NCI-H748 (cell line): ENCODE results near the gene ERCC6L2.

Source experiments
- DNase-seq: peaks from one replicate; lab custom pipeline; 2025; ENCODE audit not compliant: unreplicated experiment; lab: John Stamatoyannopoulos, UW

Gene ERCC6L2

DNA sequence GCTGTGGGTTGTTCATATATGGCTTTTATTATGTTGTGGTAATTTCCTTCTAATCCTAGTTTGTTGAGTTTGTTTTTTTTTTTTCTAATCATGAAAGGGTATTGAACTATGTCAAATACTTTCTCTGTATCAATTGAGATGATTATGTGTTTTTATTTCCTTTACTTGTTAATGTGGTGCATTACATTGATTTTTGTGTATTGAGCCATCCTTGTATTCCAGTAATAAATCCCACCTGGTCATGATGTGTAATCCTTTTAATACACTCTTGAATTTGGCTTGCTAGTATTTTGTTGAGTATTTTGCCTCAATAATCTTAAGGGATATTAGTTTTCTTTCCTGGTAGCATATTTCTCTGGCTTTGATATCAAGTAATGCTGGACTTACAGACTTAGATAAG lies 13.1 kb upstream of the ERCC6L2 start:
- no peak for DNase-seq

- DNase-seq, result no peak
Measured at GRCh38 chr9:95864852-95865580, 10.5 kb upstream of the ERCC6L2 start.

- no peak for DNase-seq
Measured at GRCh38 chr9:95870352-95870751, 5.1 kb upstream of the ERCC6L2 start.

- DNase-seq, result no peak
Measured at GRCh38 chr9:95870906-95871305, 4.6 kb upstream of the ERCC6L2 start.

DNA sequence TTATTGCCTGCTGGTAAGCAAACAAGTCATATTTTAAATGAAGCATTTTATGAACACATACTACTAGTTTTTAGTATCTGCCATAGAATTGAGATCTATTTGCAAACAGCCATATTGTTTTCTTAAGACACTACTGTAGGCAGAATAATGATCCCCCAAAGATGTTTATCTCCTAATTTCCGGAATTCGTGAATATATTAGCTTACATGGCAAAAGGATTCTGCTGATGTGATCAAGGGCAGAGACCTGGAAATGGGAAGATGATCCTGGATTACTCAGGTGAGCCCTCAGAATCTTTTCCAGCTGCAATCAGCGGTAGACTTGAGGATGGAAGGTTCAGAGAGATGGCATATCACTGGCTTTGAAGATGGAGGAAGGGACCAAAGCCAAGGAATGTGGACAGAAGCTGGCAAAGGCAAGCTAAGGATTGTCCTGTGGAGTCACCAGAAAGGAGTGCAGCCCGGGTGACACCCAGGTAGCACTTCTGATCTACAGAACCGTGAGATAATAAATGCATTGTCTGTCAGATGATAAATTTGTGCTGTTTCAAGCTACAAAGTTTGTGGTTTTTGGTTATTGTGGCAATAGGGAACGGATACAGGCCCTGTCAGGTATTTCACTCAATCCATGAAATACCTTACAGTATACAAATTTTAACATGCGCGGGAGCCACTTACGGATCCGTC lies 1.0 kb upstream of the ERCC6L2 start:
- peak; percentile 38 for DNase-seq

GRCh38 chr9:95874989-95875304 lies 544 bp upstream of the ERCC6L2 start:
- peak; percentile 53 for DNase-seq

DNA sequence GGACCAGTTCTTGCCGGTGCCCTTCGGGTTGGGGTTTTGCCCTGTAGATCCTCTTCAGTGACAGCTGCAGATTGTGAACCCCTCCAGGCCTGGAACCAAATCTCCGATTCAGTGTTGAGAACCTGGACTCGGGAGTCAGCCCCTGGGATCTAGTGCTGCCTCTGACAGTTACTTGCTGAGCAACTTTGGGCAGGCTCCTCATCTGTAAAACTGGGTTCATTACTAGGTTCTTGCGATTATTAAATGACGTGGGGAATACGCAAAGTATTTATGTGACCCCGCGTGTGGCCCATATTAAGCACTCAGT lies 600 bp downstream of the ERCC6L2 start:
- no peak for DNase-seq

DNA sequence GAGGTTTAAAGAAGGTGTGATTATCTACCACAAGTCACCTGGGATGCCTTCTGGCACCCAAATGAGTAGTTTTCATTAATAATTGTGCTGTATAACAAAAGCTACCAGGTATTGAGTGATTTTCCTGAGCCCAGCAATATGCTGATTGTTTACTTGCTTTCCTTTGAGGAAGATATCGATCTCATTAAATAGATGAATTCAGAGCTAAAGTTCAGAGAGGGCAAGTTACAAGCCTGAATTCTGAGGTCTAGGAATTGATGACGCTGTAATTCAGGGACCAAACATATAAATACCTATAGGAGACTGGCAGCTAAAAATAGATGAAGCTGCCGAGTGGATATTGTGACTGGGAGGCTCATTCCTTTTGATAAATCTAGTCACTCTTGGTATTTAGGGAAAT lies 1.1 kb downstream of the ERCC6L2 start:
- DNase-seq, result peak; percentile 9

- no peak for DNase-seq
Measured at GRCh38 chr9:95877984-95878383, 2.5 kb downstream of the ERCC6L2 start.

DNA sequence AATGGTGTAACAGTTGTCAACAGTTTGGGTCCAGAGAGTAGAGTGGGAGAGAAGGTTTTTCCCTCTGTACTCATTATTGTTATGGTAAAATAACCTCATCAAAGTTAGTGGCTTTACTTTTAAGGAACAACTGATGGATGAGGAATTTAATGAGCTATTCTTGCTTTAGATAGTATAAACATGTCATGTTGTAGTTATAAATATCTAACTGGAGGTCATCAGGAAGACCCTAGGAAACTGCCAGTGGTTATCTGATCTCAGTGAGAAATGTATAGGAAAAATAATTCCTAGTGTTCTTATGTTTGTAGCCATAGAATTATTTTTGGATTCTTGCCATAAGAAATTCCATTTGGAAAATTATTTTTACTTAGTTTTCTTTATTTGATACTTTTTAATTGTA lies 4.1 kb downstream of the ERCC6L2 start:
- DNase-seq, result no peak

- no peak for DNase-seq
Measured at GRCh38 chr9:95880021-95880690, 4.7 kb downstream of the ERCC6L2 start.

GRCh38 chr9:95887926-95888497 lies 12.5 kb downstream of the ERCC6L2 start:
- DNase-seq, result no peak

DNA sequence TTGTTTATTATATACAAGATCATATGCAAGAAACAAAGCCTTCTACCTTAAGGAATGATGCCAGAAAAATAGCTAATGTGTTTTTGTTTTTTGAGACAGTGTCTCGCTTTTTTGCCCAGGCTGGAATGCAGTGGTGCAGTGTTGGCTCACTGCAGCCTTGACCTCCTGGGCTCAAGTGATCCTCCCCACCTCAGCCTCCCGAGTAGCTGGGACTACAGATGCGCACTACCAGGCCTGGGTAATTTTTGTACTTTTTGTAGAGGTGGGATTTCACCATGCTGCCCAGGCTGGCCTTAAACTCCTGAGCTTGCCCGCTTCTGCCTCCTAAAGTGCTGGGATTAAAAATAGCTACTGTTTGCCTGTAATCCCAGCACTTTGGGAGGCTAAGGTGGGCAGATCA lies 15.1 kb downstream of the ERCC6L2 start:
- DNase-seq, result no peak

DNA sequence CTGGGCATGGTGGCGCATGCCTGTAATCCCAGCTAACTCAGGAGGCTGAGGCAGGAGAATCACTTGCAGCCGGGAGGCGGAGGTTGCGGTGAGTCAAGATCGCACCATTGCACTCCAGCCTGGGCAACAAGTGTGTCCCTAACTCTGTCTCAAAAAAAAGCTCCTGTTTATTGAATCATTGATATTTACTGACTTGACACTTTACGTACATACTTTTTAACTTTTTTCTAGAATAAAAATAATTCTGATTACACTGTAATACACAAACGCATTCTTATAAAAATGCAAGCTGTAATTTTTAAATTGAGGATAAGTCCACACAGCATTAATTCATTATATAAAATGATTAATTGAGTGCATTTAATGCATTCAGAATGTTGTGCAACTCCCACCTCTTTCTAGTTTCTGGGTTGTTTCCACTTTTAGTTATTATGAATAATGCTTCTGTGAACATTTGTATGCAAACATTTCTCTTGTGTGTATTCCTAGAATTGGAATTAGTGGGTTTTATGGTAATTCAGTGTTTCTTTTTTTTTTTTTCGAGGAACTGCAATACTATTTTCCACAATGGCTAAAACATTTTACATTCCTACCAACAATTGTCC lies 15.7 kb downstream of the ERCC6L2 start:
- DNase-seq, result no peak

GRCh38 chr9:95892690-95893089 lies 17.2 kb downstream of the ERCC6L2 start:
- no peak for DNase-seq

DNA sequence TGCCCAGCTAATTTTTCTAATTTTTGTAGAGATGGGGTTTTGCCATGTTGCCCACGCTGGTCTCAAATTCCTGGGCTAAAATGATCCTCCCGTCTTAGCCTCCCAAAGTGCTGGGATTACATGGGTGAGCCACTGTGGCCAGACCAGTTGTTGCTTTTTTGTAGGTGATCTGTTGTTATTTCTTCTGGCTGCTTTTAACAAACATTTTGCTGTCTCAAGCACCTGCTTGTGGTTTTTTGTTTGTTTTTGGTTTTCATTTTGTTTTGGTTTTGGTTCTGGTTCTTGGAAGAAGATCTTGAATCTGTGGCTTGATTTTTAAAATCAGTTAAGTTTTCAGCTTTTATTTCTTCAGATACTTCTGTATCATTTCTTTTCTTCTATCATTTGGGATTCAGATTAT lies 21.1 kb downstream of the ERCC6L2 start:
- no peak for DNase-seq

DNA sequence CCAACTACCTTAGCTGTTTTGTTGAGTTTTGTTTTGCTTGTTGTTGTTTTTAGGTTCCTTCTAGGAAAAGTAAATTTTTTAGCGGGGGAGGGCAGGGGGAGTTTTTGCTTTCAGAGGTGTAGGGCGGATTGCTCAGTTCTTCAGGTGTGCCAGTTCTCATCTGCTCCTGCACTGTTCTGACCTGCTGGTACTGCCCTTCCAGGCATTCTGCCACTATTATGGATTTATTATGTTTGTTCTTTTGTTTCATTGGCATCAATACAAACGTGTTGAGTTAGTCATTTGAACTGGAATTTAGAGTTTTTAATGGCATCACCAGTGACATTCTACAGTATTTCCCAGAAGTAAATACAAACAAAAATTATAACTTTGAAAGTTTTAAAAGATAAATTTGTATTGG lies 26.0 kb downstream of the ERCC6L2 start:
- no peak for DNase-seq

- no peak for DNase-seq
Measured at GRCh38 chr9:95903398-95903797, 27.9 kb downstream of the ERCC6L2 start.

DNA sequence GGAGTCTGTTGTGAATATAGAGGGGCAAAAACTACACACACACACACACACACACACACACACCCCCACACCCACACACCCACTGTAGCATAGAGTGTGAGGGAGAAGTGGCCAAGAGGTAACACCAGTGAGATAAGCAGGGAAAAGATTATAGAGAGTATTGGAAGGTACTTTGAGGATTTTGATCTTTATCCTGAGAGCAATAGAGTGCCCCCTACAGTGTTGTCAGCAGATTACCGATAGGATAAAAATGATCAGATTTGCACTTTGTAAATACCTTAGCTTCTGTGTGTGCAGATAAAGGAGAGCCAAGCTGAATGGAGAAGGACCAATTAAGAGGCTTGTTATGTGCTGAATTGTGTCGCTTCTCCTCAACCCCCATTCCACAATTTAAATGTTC lies 32.3 kb downstream of the ERCC6L2 start:
- peak; percentile 14 for DNase-seq

DNA sequence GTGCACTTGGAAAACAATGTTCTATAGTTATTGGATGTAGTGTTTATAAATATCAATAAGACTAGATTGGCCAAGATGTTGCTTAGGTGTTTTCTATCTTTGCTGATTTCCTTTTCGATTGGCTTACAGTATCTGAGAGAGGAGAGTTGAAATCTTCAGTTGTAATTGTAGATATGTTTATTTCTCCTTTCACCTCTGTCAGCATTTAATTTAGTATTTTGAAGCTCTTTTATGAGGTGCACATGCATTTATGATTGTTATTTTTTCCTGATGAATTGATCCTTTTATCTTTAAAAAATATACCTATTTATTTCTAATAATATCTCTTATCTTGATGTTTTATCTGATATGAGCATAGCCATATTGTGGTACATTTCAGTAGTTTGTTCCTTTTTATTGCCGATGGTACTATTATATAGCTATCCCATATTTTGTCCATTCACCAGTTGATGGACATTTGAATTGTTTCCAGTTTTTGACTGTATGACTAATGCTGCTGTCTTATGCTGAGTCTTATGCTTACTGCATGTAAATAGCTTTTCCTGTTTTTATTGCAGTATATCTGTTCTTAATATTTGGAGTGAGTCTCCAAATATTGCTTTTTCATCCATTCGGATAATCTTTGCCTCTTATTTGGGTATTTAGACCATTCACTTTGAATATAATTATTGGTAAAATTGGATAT lies 34.7 kb downstream of the ERCC6L2 start:
- DNase-seq, result no peak

DNA sequence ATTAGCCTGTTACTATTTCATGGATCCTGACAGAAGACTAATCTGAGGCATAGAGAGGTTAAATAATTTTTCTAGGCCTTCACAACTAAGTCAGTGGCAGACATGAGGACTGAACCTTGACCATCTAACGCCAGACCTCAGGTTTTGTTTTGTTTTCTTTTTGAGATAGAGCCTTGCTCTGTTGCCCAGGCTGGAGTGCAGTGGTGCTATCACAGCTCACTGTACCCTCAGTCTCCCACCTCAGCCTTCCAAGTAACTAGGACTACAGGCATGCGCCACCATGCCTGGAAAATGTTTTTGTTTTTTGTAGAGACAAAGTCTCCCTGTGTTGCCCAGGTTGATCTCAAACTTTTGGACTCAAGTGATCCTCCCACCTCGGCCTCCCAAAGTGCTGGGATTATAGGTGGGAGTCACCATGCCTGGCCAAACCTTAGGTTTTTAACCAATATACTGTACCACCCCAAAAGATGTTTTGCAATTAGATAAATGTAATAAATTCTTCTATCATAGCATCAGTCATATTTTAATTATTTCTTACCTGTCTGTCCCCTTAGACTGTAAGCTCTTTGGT lies 35.4 kb downstream of the ERCC6L2 start:
- DNase-seq, result no peak
